K562 (cell line): ENCODE data around the gene ARHGEF7. TPM values are rescaled to one million over a fixed set of nuclear protein-coding genes. Genes with fewer than 3 reads are reported as not detected.

ENCODE experiments used
- ATAC-seq: fragments of 200-7000 bp; cut with Tn5 transposase; 3 replicates; pipeline ENCODE4 v1.9.1; 2020; ENCODE audit warnings: moderate library complexity
- BruUV-seq: library from RNA; stranded (reverse); fragments of 400-500 nt; replicated peaks from 2 replicates; lab custom pipeline; 2021; lab: Mats Ljungman, UMichigan
- CTCF ChIA-PET: fragments of 300-600 bp; formaldehyde crosslinking; extraction: SDS; loops from one replicate; lab custom pipeline; 2021; ENCODE audit warnings: low intra/inter-chr PET ratio; lab: Yijun Ruan, JAX
- POLR2A ChIA-PET: fragments of 300-600, 350-650 bp; sonication (Branson Sonifier 250); formaldehyde crosslinking; extraction: SDS; loops from one replicate; lab custom pipeline; 2021; ENCODE audit warnings: antibody characterized with exemption, inconsistent platforms; lab: Yijun Ruan, JAX
- DNase-seq, 4 experiments: peaks; one replicate each; pipeline versions ENCODE4 v3.0.0 to v3.0.0-alpha.2; 2011 to 2018; ENCODE audit warnings: low spot score in 3 of 4, mixed read lengths in 3 of 4; ENCODE audit errors: extremely low read depth in 1 of 4
- FAIRE-seq: peaks from 2 replicates; lab custom pipeline; 2011; peaks lifted over from hg19 to GRCh38; lab: Jason Lieb, UNC
- H2AFZ ChIP-seq: 2 replicates; pipeline ENCODE4 v1.6.0; 2011; ENCODE audit warnings: low read depth, low read length, control low read depth, inconsistent platforms
- H3K27ac ChIP-seq: fragments of 200-600 bp; 3 replicates; pipeline ENCODE4 v1.8.0; 2011; ENCODE audit warnings: low read depth, mild to moderate bottlenecking, control low read depth, inconsistent platforms, low read length, moderate library complexity, mixed read lengths; ENCODE audit errors: extremely low read depth
- H3K27me3 ChIP-seq, 2 experiments: fragments of 300-600 bp in 1 of 2; 2 replicates in 1 of 2; 3 replicates in 1 of 2; pipeline versions ENCODE4 v1.6.0 to v1.8.0; 2011; ENCODE audit warnings: inconsistent platforms in 2 of 2, low read length in 2 of 2, mild to moderate bottlenecking in 1 of 2, mixed read lengths in 1 of 2, moderate library complexity in 1 of 2; ENCODE audit not compliant: control insufficient read depth in 2 of 2, insufficient read depth in 2 of 2
- H3K36me3 ChIP-seq: fragments of 300-600 bp; 3 replicates; pipeline ENCODE4 v1.8.0; 2011; ENCODE audit warnings: mild to moderate bottlenecking, low read length, inconsistent platforms; ENCODE audit not compliant: control insufficient read depth, insufficient read depth
- H3K4me1 ChIP-seq, 2 experiments: fragments of 200-600 bp in 1 of 2; replicated peaks in 1 of 2; 2 replicates in 1 of 2; 3 replicates in 1 of 2; pipeline versions ENCODE4 v1.5.1 to v1.8.0; 2011; ENCODE audit warnings: inconsistent platforms in 2 of 2, low read length in 2 of 2, mild to moderate bottlenecking in 1 of 2, mixed read lengths in 1 of 2, moderate library complexity in 1 of 2; ENCODE audit not compliant: control insufficient read depth in 2 of 2, insufficient read depth in 2 of 2
- H3K4me2 ChIP-seq: 2 replicates; pipeline ENCODE4 v1.6.1; 2011; ENCODE audit warnings: low read length, control low read depth, inconsistent platforms, mixed read lengths; ENCODE audit not compliant: insufficient read depth
- H3K4me3 ChIP-seq: fragments of 200-600 bp; sonication (generic), shearing (Covaris generic); 2 replicates; pipeline ENCODE4 v1.5.1; 2016; ENCODE audit warnings: control low read depth, inconsistent platforms
- H3K79me2 ChIP-seq: fragments of 200-600 bp; 3 replicates; pipeline ENCODE4 v1.8.0; 2011; ENCODE audit warnings: low read length, inconsistent platforms; ENCODE audit not compliant: control insufficient read depth, insufficient read depth
- H3K9ac ChIP-seq, 2 experiments: 2 replicates each; pipeline versions ENCODE4 v1.6.0 to v1.6.1; 2011; ENCODE audit warnings: low read depth in 2 of 2, low read length in 2 of 2, control low read depth in 1 of 2, inconsistent platforms in 1 of 2, mild to moderate bottlenecking in 1 of 2, mixed read lengths in 1 of 2; ENCODE audit not compliant: insufficient read depth in 1 of 2
- H3K9me1 ChIP-seq: one replicate; pipeline ENCODE4 v1.6.0; 2011; ENCODE audit warnings: inconsistent platforms, mild to moderate bottlenecking, low read length, moderate library complexity; ENCODE audit not compliant: control insufficient read depth, insufficient read depth
- H3K9me3 ChIP-seq: replicated peaks from 2 replicates; pipeline ENCODE4 v1.5.1; 2011; ENCODE audit warnings: low read depth, low read length, inconsistent platforms; ENCODE audit not compliant: control insufficient read depth, insufficient read depth
- H4K20me1 ChIP-seq: replicated peaks from 2 replicates; pipeline ENCODE4 v1.6.1; 2011; ENCODE audit warnings: low read length, inconsistent platforms, mixed read lengths; ENCODE audit not compliant: control insufficient read depth, insufficient read depth
- BRF1 ChIP-seq: IDR thresholded peaks from 3 replicates; pipeline ENCODE4 v1.6.1; 2011; ENCODE audit warnings: borderline replicate concordance, mild to moderate bottlenecking; ENCODE audit not compliant: insufficient read length; ENCODE audit errors: extremely low read depth
- CTCF ChIP-seq, 3 experiments: IDR thresholded peaks in 2 of 3; conservative IDR thresholded peaks in 1 of 3; 2 replicates each; pipeline ENCODE4 v1.5.1; 2011 to 2012; ENCODE audit warnings: low read length in 3 of 3, mild to moderate bottlenecking in 3 of 3, control low read depth in 2 of 3, improper control_type of control experiment in 1 of 3, inconsistent platforms in 1 of 3, low read depth in 1 of 3, mixed read lengths in 1 of 3, moderate library complexity in 1 of 3; ENCODE audit not compliant: insufficient read depth in 2 of 3
- RAD21 ChIP-seq, 2 experiments: fragments of 250-450 bp in 1 of 2; fragments of 450-650 bp in 1 of 2; sonication (Bioruptor Pico) in 1 of 2; formaldehyde crosslinking in 1 of 2; IDR thresholded peaks in 1 of 2; conservative IDR thresholded peaks in 1 of 2; 2 replicates each; pipeline versions ENCODE4 v1.4.0 to v1.8.0; 2020 to 2022; ENCODE audit warnings: mild to moderate bottlenecking in 2 of 2, moderate library complexity in 1 of 2
- SMC3 ChIP-seq: conservative IDR thresholded peaks from 2 replicates; pipeline ENCODE4 v1.6.1; 2011; ENCODE audit warnings: low read depth, low read length, improper control_type of control experiment; ENCODE audit not compliant: insufficient read depth
- TBP ChIP-seq: optimal IDR thresholded peaks from 2 replicates; pipeline ENCODE3; 2011; ENCODE audit warnings: low read depth, low read length, improper control_type of control experiment
- WGBS: fragments of 100-300 bp; shearing (Covaris generic); methylation state at CpG from one replicate; pipeline ENCODE4 v1.1.6; 2016; ENCODE audit warnings: low coverage, mixed read lengths; ENCODE audit not compliant: insufficient coverage; ENCODE audit errors: missing lambda C conversion rate; 5-methylcytosine and 5-hydroxymethylcytosine counted together
- in situ Hi-C: fragments of 300-500 bp; cut with MboI; formaldehyde crosslinking; loops from 4 replicates; pipeline ENCODE4 v1.15.0; 2018; ENCODE audit warnings: inconsistent platforms, mixed read lengths
- intact Hi-C: fragments of 100-400 bp; cut with micrococcal nuclease; formaldehyde crosslinking; loops from 2 replicates; pipeline ENCODE4 v1.14.2; 2022
- polyA plus RNA-seq, 8 experiments: library from polyadenylated mRNA; depleted of rRNA in 4 of 8; stranded (reverse) in 5 of 8; unstranded in 3 of 8; fragments of >200 nt; fragmentation: Nextera tagmentation in 2 of 8; fragmentation: Illumina TruSeq in 1 of 8; extraction: Ambion mirVana in 2 of 8; extraction: Trizol in 1 of 8; gene quantifications; 2 replicates each; pipeline versions ENCODE4 v1.2.1 to v1.2.3, GENCODE V29; 2011 to 2014; ENCODE audit warnings: inconsistent platforms in 1 of 8, missing spikeins in 1 of 8
- total RNA-seq, 7 experiments: library from RNA; depleted of rRNA in 6 of 7; stranded (reverse); fragments of >200 nt in 6 of 7; fragmentation: Illumina TruSeq in 2 of 7; extraction: Trizol in 2 of 7; gene quantifications; 2 replicates each; pipeline versions ENCODE4 v1.2.1 to v1.2.3, GENCODE V29; 2011 to 2021; ENCODE audit warnings: low replicate concordance in 1 of 7

Gene ARHGEF7
- total and polyA plus RNA-seq, 9 of the 15 experiments (the other 6 are each of a cell fraction or from before 2014, with no cell fraction given) = 2.1 to 26.8 (median 17.5) TPM

GRCh38 chr13:111216166-111216960 lies 101.3 kb downstream of the ARHGEF7 start:
- Histone ChIP-seq H3K79me2 (peaks cover 29% of the 10 kb centered on the region), H3K4me1 (peaks cover 0 to 12% of the 10 kb centered on the region in 2 experiments; a peak in 2 of 5 replicates), H3K27ac (no peak overlapping the region), H3K9ac (no peak overlapping the region), H3K36me3 (no peaks in the 10 kb centered on the region; the same call in 2 of the 3 replicates), H4K20me1 (no peaks in the 10 kb centered on the region; the same call in 1 of the 2 replicates), H3K9me3 (no peaks in the 10 kb centered on the region), H3K27me3 (no peaks in the 10 kb centered on the region), H3K9me1 (no peaks in the 10 kb centered on the region), H3K4me3 (no peak overlapping the region), H2AFZ (no peak overlapping the region), H3K4me2 (no peak overlapping the region)
- FAIRE-seq (no peak), DNase-seq (peak in 3 of 4 experiments; percentile 13 to 14 (median 13)), ATAC-seq (peak; percentile 80)
- WGBS = 89% methylated on average over 6 of the region's 15 CpGs
- in situ Hi-C loops = no loop called here
- ChIA-PET POLR2A (interaction anchor here (1.0 to 1.3 kb wide), 2 partner anchors 13 to 35 kb away, joined by 3 read pairs; no protein-coding TSS in a partner anchor), CTCF (no interaction called here)
- no peak for TF ChIP-seq BRF1
- TF ChIP-seq SMC3 = 0 out of 2 replicates have a peak, but pooled peaks have one; percentile 12
- TF ChIP-seq TBP = no peak
- TF ChIP-seq RAD21 (CRISPR knock-in tag; conservative IDR thresholded peaks at IDR 0.05 in 1 of 2, IDR thresholded peaks at IDR 0.05 in 1 of 2) = peak in 1 of 2 experiments; percentile 21; a peak in 1 of 4 replicates
- TF ChIP-seq CTCF (IDR thresholded peaks at IDR 0.05 in 2 of 3, conservative IDR thresholded peaks at IDR 0.05 in 1 of 3; ENCODE audit: insufficient read depth in 2 of 3, low read depth in 1 of 3, low read length in 3 of 3) = peak in 2 of 3 experiments; percentile 16 to 33; a peak in 2 of 6 replicates
- intact Hi-C loops = no loop called here
- no TSS peak for BruUV-seq
